Progenitor cell of endocrine pancreas (in vitro differentiated cells): ENCODE measurements around the gene RBMS1. TPM values are rescaled to one million over a fixed set of nuclear protein-coding genes. Genes with fewer than 3 reads are reported as not detected.

Experiments used
- DNase-seq: peaks from one replicate; pipeline ENCODE4 v3.0.0; 2021; ENCODE audit warnings: low spot score; ENCODE audit not compliant: unreplicated experiment
- H3K27ac Mint-ChIP-seq: 2 replicates; pipeline ENCODE4 v1.8.0; 2021; ENCODE audit warnings: mild to moderate bottlenecking, moderate library complexity, mixed read lengths
- H3K27me3 Mint-ChIP-seq: 2 replicates; pipeline ENCODE4 v1.8.0; 2021; ENCODE audit warnings: mixed read lengths
- H3K36me3 Mint-ChIP-seq: 2 replicates; pipeline ENCODE4 v1.8.0; 2022; ENCODE audit warnings: mixed read lengths; ENCODE audit not compliant: insufficient read depth
- H3K4me1 Mint-ChIP-seq: 2 replicates; pipeline ENCODE4 v1.8.0; 2021; ENCODE audit warnings: low read depth, mixed read lengths
- H3K4me3 Mint-ChIP-seq: 2 replicates; pipeline ENCODE4 v1.8.0; 2021; ENCODE audit warnings: low read depth, mild to moderate bottlenecking, moderate library complexity, mixed read lengths
- H3K9me3 Mint-ChIP-seq: 2 replicates; pipeline ENCODE4 v1.8.0; 2021; ENCODE audit warnings: low read depth, mixed read lengths
- CTCF ChIP-seq: fragments of 200-600 bp; sonication (generic); IDR thresholded peaks from one replicate; pipeline ENCODE4 v1.5.0; 2021; ENCODE audit warnings: antibody characterized with exemption, mild to moderate bottlenecking; ENCODE audit not compliant: unreplicated experiment
- total RNA-seq: library from RNA; stranded (reverse); gene quantifications from 2 replicates; pipeline ENCODE4 v1.2.1, GENCODE V29; 2021

The RBMS1 gene
- total RNA-seq, 1 donor from 2014 or later, result 59.8 TPM

DNA sequence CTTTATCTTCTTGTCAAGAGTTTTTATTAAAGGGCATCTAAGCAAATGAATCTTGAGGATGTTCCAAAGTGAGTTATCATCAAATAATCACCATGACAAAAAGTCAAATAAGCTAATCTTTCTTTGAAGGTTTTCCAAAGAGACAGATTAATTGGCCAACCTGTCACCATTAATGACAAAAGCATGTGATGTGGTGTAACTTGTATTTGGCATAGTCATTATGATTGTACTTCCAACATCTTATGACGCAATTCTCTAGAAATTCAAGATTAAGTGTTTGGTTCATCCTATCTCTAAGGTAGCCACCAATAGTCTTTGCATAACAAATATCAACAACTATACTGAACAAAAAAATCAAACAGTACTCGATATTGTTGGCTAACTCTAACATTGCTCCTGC lies 28.6 kb downstream of the RBMS1 start:
- Mint-ChIP-seq H3K9me3 (no peaks in the 10 kb centered on the region), H3K4me1 (peaks cover 6% of the 10 kb centered on the region), H3K27me3 (no peaks in the 10 kb centered on the region), H3K4me3 (no peak overlapping the region), H3K36me3 (no peaks in the 10 kb centered on the region), H3K27ac (no peak overlapping the region)
- no peak for TF ChIP-seq CTCF
- no peak for DNase-seq

GRCh38 chr2:160464017-160464416 lies 29.6 kb downstream of the RBMS1 start:
- peaks cover 7% of the 10 kb centered on the region for H3K4me1 Mint-ChIP-seq
- no peaks in the 10 kb centered on the region for H3K9me3 Mint-ChIP-seq
- TF ChIP-seq CTCF, result no peak
- H3K36me3 Mint-ChIP-seq, result no peaks in the 10 kb centered on the region
- DNase-seq, result no peak
- H3K27me3 Mint-ChIP-seq, result no peaks in the 10 kb centered on the region
- H3K27ac Mint-ChIP-seq, result no peak overlapping the region
- no peak overlapping the region for H3K4me3 Mint-ChIP-seq

DNA sequence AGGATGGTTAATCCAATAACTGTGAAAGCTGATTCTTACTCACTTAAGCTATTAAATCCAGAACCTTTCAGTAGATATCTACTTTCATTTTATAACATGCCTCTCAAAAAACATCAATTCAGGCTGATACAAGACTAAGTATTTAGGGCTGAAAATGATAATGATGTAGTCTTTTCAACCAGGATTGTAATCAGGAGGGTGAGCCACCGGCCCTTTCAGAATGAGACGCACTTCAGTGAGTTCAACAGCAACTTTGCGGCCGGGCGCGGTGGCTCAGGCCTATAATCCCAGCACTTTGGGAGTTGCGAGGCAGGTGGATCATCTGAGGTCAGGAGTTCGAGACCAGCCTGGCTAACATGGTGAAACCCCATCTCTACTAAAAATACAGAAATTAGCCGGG lies 30.4 kb downstream of the RBMS1 start:
- no peak for TF ChIP-seq CTCF
- H3K36me3 Mint-ChIP-seq, result no peaks in the 10 kb centered on the region
- no peaks in the 10 kb centered on the region for H3K27me3 Mint-ChIP-seq
- H3K27ac Mint-ChIP-seq, result no peak overlapping the region
- H3K4me3 Mint-ChIP-seq, result no peak overlapping the region
- no peaks in the 10 kb centered on the region for H3K9me3 Mint-ChIP-seq
- H3K4me1 Mint-ChIP-seq, result peaks cover 7% of the 10 kb centered on the region
- DNase-seq, result no peak

DNA sequence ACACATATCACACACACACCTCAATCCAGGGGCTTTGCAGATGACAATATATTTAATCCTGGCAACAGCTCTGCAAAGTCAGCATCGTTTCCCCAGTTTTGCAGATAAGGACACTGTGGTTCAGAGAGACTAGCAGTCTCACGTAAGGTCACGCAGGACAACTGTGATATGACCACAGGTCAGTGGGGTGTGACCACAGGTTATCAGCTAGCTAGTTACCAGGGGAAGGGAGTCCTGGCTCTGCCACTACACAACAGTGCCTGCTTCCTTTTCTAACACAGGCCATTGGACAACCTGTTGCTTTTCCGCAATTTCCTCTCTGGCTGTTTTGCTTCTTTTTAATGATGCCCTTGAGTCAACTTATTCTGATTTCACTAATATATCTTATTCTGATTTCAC lies 33.3 kb downstream of the RBMS1 start:
- Mint-ChIP-seq H3K4me1 (peaks cover 7% of the 10 kb centered on the region), H3K9me3 (no peaks in the 10 kb centered on the region), H3K27me3 (no peaks in the 10 kb centered on the region), H3K36me3 (peaks cover 2% of the 10 kb centered on the region), H3K27ac (no peak overlapping the region), H3K4me3 (no peak overlapping the region)
- DNase-seq, result no peak
- TF ChIP-seq CTCF, result no peak

GRCh38 chr2:160459538-160460332 lies 33.9 kb downstream of the RBMS1 start:
- no peak for DNase-seq
- Mint-ChIP-seq H3K27me3 (no peaks in the 10 kb centered on the region), H3K27ac (no peak overlapping the region), H3K36me3 (peaks cover 2% of the 10 kb centered on the region), H3K4me1 (peaks cover 8% of the 10 kb centered on the region), H3K4me3 (no peak overlapping the region), H3K9me3 (no peaks in the 10 kb centered on the region)
- TF ChIP-seq CTCF, result no peak
